ENCODE data around the gene NOLC1.
A peak's percentile ranks its signal among the peaks of the same experiment; 100 is the strongest.

The NOLC1 gene

DNA sequence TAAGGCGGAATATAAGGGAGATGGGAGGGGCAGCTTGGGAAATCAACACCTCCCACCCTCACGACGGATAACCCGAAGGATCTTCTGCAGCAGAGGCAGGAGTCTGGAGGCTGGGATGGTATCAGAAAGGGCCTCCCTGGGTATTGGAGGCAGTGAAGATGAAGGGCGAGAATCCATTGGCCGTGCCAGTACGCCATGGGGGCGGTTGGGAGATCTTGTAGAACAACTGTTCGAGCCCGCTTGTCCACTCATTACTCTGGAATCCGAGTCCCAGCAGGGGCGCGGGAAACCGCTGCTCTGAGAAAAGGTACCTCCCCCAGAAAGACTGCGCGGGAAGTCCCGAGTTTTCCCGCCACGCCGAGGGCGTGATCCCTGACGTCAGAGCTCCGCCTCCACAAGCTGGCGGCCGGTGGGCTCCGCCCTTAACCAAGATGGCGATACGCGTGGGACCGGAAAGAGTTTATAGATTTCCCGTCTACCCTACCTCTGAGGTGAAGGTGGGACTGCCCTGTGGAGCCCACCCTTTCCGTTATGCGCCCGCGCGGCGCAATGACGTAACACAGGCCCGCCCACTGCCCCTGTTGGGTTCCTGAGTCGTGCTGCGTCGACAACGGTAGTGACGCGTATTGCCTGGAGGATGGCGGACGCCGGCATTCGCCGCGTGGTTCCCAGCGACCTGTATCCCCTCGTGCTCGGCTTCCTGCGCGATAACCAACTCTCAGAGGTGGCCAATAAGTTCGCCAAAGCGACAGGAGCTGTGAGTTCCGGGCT lies at the start of gene NOLC1:
Gene NOLC1 (plus strand): TSS at position 616 of the 771 bp plus-strand sequence. CDS start 22 bp downstream, at position 638.
- FAIRE-seq = peak; percentile 99

DNA sequence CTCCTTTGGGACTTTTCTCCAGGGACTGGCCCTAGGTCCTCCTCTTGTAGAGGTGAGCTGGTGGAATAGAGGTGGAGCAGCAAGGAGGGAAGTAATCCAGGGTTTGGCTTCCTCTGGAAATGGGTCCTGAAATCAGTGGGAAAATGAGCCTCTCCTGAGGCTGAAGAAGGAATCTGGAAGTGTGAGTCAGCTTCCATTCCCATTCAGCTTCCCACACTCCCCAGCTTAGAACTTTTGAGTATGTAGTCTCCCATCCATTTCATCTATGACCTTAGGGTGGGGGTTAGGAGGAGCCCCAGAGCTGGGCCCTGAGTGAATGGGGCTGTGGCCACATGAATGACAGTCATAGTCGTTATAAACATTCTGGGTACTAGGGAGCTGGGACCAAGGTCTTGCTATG lies 49.8 kb upstream of the NOLC1 start:
- no peak for FAIRE-seq

DNA sequence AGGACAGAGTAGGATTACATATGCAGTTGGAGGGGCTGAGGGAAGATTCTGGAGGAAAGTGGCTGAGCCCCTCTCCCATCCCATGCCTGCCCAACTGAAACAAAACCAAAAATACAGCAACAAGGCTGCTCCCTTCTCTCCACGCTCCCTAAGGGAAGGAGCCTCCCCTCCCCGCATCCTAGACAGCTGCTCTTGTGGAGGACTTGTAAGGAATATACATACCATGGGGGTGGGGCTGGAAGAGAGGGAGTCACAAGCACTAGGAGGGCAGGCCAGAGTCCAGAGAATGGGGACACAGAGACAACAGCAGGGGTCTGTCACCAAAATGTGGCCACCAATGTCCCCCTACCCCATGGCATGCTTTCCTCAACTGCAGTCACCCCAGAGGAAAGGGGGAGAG lies 45.2 kb upstream of the NOLC1 start:
- no peak for FAIRE-seq

DNA sequence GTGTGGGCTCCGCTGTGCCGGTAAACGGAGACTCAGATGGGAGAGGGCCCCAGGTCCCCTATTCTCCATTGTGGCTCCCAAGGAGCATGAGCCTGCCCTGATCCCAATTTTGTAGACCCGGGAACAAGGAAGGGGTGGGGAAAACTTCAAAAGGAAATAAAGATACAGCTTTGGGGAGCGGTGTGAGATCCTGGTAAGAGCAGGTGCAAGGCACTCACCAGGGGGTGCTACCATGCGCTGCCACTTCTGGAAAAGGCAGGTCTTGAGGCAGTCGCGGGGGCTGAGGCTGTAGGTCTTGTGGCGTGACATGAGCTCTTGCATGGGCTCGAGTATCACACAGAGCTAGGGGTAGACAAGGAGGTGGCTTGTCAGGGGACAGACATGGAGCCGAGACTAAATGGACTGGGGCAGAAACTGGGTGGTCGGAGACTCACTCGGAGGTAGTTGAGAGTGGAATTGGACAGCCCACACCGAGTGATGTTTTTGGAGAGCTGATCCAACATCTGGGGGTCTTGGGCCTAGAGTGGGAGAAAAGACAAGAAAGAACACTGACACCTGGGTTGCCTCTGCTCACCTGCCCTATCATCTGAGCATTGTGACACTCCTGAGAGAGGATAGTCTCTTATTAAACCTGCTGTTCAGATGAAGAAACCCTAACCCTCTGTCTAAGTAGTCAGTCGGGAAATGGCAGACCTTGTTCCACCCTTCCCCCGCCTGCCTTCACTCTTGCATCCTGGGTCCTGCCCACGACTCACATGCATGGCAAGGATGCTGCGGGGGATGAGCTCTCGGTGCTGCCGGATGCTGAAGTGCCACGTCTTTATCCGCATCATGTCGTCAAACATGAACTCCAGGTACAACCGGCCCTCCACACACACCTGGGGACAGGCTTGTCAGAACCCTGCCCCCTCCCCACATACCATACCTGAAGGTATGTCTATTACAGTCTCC lies 42.7 kb upstream of the NOLC1 start:
- FAIRE-seq = no peak

DNA sequence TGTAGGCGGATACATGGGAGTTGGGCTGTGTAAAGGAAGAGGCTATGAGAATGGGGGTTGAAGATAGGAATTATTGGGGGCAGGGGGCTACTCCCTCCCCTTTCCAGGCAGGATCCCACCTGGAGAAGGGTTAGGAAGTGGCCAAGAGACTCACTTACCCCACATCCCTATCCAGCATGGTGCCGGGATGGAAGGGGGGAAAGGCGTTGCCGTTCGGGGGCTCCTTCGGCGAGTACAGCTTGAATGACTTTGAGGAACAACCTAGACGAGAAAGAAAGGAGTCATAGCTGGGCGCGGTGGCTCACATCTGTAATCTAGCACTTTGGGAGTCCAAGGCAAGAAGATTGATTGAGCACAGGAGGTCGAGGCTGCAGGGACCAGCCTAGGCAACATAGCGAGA lies 40.9 kb upstream of the NOLC1 start:
- FAIRE-seq = no peak

DNA sequence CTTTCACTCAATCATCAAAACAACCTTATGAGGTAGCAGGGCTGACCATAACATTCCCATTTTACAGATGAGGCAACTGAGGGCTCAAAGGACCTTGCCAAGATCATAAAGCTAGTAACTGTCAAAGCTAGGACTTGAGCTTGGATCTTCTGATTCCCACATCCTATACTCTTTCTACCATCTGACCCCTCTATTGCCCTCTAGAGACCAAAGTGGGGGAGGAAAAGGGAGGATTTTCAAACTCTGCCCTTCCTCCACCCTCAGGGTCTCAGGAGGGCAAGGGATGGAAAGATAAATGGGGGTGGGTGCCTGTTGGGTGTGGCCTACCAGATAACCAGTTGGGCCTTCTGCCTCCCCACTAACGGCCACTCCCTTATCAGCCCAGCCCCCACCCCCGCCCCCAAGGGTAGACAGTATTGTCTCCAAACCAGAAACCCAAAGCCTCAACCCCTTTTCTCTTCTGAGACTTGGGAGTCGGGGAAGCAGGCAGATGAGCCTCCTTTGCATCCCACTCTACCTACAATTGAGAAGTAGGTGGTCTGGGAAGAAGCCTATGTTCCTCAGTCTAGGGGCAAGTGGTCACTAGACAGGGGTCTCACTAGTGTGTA lies 39.9 kb upstream of the NOLC1 start:
- FAIRE-seq = no peak

DNA sequence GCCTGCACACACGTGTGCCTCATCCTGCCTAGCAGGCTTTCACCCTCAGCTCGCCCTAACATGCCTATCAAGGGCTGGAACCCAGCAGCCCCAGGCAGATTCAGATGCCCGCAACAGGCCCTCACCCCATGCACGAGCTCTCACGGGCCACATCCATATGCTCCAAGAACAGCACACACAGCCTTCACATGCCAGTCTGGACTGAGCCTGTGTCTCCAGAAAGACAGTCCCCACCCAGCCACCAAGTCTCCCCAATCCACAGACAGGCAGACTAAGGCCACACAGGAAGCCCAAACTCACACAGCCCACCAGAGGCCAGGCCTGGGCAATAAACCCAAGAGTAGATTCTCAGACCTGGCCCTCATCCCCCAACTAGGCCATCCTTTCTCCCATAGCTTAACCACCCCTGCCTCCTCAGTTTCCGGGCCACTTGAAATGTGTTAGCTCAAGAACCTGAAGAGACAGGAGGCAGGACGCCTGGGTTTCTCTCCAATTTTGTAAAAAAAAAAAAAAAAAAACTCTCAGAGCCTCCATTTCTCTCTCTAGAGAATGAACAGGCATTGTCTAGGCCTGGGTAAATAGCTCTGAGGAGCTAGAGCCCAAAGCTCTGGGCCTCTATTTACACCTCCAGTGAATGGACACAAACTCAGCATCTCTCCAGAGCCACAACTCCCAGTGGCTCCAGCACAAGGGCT lies 38.8 kb upstream of the NOLC1 start:
- FAIRE-seq = no peak

DNA sequence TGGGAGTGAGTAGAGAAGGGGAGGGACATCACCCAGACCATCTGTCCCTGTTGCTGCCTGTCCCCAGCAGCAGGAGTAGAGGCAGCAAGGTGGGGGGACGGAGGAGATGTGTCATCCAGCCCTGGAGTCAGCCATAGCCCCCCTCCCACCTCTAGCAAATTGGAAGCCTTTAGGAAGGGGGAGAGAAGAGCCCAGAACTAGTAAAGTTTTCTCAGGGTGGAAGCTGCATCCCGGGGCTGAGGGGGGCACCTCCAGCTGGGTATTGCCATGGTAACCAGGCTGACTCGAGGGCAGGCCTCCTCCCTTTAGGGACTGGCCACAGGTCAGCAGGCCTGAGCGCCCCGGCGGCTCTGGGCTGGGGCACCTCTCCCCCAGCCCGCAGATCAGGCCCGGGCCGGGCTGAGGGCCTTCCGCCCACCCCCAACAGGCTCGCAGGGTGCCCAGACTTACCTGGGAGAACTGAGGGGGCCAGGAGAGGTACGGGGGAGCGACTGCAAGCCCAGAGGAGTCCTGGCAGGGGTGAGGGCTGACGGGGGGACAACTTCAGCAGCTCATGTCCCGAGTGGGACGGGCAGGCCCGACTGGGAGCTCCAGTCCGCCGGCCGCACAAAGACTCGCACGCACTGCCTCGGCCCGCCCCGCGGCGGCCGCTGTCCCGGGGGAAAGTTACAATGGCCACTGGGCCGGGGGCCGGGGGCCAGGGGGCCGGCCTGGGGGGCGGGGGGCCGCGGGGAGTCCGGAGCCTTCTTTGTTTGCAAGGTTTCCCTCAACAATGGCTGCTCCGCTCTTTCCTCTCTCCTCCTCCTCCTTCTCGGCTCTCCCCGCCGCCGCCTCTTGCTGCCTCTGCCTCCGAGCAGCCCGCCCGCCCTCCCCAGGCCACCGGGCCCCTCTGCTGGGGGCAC lies 38.0 kb upstream of the NOLC1 start:
- FAIRE-seq = no peak

DNA sequence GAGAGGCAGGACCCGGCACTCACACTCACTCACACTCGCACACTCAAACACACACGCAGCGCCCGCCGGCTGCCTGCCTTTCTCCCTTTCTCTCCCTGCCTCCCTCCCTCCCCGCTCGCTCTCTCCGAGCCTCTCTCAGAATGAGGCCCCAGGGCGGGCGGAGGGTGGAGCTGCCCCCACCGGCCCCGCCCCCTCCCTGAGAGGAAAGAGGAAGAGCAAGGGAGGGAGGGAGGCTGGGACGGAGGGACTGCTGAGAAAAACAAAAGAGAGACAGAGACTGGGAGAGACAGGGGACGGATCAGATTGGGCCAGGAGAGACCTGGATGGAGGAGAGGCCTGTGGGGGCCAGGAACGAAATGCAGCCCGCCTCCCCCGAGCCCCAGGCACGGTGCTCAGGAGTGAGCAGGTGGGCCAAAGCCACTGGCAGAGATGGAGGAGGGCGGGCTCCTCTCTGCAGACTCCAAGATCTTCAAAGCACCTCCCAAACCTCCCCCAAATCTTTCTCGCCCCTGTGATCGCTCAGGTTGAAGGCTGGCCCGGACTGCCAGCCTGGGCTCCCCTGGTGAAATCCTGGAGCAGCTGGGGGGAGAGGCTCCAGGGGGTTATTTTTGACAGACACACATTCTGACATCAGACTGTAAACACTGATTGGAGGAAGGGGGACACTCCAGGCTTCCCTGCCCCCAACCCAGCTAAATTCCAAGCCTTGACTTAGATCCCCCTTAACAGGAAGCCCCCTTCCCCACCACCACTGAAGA lies 37.1 kb upstream of the NOLC1 start:
- peak; percentile 80 for FAIRE-seq

DNA sequence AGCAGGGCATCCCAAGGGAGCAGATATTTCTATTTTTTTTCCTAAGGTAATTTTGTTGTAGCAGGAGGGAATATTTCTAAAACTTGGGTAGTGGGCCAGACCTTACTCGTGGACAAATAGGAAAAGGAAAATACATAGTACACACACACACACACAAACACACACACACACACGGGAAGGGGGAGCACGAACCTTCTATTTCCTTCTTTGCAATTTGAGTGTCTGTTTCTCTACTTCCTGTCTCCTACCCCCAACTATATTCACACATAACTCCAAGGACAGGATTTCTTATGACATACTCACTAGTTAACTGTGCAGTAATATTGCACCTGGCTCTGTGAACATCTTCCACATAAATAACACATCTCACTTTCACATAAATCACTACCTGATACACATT lies 36.4 kb upstream of the NOLC1 start:
- FAIRE-seq = no peak

DNA sequence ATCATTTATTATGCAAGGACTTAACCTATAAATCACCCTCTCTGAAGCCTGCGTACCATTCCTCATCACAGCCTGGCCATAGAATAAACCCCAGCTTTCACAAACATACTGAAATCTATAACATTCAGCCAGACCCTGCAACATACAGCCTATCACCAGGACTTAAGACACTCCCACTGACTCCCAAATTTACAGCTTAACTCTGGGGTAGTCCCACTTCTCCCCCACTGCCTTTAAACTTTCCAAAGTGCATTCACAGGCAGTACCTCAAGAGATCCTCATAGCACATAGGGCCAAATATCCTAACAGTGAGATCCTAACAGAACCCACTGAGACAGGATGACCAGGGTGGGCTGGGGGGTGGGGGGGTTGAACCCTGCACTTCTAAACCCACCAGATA lies 35.5 kb upstream of the NOLC1 start:
- FAIRE-seq = no peak

DNA sequence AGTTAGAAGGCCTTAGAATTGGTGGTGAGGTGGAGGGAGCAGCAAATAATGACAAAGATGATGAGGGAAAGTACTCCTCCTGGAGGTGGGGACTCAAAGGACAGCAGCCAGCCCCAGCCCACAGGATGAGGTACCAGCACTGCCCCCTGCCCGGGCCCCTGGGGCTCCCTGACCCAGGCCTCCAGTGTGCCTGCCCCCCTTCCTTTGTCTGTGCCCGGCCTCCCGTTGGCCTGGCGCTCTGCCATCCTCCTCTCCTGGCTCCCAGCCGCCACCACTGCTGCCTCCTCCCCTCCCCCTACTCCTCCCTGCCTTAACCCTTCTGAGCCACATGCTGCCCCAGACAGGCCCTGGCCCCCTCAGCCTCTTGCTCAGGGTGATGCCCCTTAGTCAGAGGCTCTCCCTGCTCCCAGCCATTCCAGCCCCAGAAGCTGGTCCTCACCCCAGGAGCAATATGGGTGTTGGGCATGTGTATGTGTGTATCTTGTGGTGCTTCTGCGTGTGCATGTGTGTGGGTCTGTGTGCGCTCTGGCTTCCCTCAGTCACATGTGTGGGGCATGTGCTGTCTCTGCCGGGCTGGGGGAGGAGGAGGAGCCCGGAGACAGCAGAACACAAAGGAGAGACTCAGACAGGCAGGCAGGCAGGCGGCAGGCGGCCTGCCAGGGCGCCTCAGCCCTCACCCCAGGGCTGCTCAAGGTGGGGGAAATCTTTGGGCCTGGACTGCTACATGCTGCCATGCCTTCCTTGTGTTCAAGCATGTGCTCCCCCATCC lies 34.6 kb upstream of the NOLC1 start:
- FAIRE-seq = peak; percentile 73

DNA sequence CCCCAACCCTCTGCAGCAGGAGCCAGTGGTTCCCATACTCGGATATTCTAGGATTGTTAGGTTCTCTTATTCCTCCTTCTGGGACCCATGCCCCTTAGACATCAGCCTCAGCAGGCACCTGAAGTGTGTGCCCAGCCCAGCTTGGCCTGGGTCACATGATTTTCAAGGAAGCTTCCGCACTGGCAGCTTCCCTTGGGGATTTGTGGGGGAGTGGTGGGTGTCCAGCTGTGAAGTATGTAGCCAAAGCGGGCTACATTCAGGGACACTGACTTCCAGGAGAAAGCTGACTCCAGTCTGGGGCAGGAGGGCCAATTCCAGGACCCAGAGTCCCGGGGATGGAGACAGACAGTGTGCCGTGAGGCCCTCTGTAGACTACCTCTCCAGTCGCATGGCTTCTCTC lies 33.3 kb upstream of the NOLC1 start:
- FAIRE-seq = no peak

DNA sequence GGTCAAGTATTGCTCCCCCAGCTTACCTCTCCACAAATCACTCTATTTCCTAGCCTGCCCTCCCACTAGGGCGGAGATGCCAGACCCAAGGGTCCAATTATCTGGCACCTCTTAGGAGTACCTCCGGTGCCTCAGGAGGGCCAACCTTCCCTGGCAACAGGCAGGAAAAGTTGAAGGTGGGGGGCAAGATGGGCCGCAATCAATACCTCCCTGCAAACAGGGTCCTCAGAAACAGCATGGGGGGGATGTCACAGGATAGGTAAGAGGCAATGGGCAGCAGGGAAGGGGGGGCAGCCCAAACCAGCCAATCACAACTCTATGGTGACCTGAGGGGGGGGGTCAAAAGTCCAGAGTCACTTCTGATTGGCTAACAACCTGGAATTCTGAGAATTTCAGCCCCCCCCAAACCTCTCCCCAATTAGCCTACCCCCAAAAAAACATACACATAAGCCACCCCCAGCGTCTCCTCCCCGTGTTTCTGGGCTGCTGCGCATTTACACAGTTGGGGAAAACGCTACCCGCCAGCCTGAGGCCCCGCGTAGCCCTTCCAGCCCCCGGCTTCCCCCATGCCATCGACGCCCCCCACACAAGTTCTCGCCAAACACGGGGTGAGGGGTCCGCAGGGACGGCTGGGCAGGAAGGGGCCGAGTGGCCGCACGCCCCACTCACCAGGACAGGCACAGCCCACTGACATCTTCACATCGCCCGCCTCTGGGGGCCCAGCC lies 32.6 kb upstream of the NOLC1 start:
- peak; percentile 92 for FAIRE-seq

DNA sequence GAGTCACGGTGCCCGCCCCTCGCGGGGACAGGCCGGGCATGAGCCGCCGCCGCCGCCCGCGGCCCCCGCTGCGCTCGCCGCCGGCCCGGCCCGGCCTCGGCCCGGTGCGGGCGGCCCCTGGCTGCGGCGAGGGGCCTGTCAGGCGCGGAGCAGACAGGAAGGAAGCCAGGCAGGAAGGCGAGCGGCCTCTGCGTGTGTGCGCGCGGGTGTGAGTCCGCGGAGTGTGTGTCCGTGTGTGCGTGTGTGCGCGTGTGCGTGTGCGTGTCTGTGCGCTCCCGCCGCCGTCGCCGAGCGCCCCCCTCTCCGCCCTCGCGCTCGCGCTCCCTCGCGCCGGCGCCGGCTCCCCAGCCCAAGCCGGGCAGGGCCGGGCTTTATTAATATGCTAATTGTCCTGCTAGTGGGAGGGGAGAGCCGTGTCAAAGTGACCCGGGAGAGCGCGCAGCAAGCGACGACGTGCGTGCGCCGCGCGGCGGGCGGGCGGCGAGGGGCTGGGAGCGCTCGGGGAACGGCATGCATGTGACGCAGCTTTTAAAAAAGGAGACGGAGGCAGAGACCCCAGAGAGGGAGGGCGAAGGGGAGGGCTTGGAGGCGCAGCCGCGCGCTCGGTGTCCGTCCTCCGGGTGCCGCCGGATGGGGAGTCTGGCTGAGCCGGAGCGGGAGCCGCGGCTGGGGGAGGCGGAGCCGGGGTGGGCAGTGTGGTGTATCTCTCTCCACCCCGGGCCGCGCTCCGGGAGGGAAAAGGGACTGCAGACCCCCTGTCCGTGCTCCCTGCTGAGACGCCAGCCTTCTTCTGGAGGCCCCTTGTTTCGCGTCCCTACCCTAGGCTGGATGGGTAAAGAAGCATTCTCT lies 31.8 kb upstream of the NOLC1 start, which contains the start of gene LDB1:
Gene LDB1 (minus strand): TSS at position 227 of the 849 bp plus-strand sequence. CDS start 258 bp downstream, outside the sequence.
- FAIRE-seq = no peak

DNA sequence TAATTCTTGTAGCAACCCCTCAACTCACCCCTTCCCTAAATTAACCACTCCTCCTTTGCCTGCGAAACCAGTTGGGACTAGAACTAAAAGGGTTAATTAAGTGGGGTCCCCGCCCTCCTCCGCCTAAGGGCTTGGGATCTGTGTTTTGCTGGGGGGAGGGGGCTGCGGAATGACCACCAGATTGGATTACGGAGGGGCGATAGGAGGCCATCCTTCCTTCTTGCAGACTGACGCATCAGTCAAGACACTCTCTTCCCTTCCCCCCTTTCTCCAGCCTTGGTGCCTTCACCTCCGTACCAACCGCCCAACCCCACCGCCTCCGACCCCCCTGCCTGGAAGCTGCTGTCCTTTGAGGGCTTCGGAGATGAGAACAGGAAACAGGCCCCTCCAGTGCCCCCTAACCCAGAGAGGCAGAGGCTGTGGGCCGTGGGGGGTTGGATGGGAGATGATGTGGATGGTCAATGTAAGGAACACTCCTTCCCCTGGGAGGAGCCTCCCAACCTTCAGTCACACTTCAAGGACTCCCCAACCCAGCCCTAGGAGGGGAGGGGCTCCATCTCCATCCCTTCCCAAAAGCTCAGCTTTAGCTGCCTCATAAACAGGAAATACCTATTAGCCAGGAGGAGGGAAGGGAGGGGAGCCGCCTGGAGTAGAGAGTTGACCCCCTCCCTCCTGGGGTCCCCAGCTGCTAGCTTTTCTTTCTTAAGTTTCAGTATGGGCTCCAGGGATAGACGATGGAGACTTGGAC lies 31.0 kb upstream of the NOLC1 start:
- peak; percentile 97 for FAIRE-seq

DNA sequence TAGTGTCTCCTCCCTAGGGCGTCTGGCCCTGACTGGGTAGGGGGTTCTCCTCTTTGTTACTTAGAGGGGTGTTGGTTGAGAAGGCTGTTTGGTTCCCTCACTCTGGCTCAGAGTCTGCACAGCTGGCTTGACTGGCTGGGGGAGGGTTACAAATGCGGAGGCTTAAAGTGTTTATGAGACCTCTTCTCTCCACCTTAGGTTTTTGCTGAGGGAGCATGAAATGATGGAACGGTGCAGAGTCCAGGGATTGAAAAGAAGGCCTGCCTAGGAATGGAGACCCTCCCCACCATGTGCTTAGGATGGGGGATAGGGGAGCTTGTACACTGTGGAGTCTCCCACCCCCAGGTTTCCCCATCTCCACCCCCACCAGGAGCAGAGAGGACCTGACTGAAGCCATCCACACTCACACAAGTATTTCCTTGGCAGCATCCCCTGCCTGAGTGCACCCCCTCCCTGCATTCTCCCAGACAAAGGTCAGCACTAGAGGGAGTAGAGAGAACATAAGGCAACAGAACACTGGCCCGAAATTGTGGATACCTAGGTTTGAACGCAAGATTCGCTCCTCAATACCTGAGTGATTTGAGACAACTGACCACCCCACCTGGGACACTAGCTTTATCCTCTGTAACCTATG lies 30.3 kb upstream of the NOLC1 start:
- FAIRE-seq = no peak
